HEK293T (cell line): ENCODE measurements around the gene MPEG1.

Source experiments
- ARNT ChIP-seq: fragments of 450-650 bp; IDR thresholded peaks from 2 replicates; pipeline ENCODE4 v1.6.1; 2017; ENCODE audit warnings: mild to moderate bottlenecking
- BHLHE40 ChIP-seq: fragments of 450-650 bp; IDR thresholded peaks from 2 replicates; pipeline ENCODE4 v1.6.1; 2016; ENCODE audit warnings: mild to moderate bottlenecking, moderate library complexity, borderline replicate concordance
- CTBP1 ChIP-seq: fragments of 450-650 bp; IDR thresholded peaks from 2 replicates; pipeline ENCODE4 v1.6.1; 2016; ENCODE audit warnings: borderline replicate concordance
- ELF4 ChIP-seq: fragments of 450-650 bp; IDR thresholded peaks from 2 replicates; pipeline ENCODE4 v1.6.1; 2017; ENCODE audit warnings: antibody characterized with exemption
- FOXK2 ChIP-seq: fragments of 450-650 bp; IDR thresholded peaks from 2 replicates; pipeline ENCODE4 v1.6.1; 2016; ENCODE audit warnings: mild to moderate bottlenecking
- FOXM1 ChIP-seq: fragments of 450-650 bp; IDR thresholded peaks from 2 replicates; pipeline ENCODE4 v1.6.1; 2017; ENCODE audit warnings: mild to moderate bottlenecking, borderline replicate concordance
- HDGF ChIP-seq: fragments of 450-650 bp; IDR thresholded peaks from 2 replicates; pipeline ENCODE4 v1.6.1; 2017; ENCODE audit warnings: antibody characterized with exemption, borderline replicate concordance
- LEF1 ChIP-seq: fragments of 450-650 bp; IDR thresholded peaks from 2 replicates; pipeline ENCODE4 v1.6.1; 2017; ENCODE audit warnings: mild to moderate bottlenecking, borderline replicate concordance
- SP1 ChIP-seq: fragments of 450-650 bp; IDR thresholded peaks from 2 replicates; pipeline ENCODE4 v1.6.1; 2017
- TARDBP ChIP-seq: fragments of 450-650 bp; IDR thresholded peaks from 2 replicates; pipeline ENCODE4 v1.6.1; 2016
- ZNF384 ChIP-seq: fragments of 450-650 bp; IDR thresholded peaks from 2 replicates; pipeline ENCODE4 v1.6.1; 2016
- TF ChIP-seq, protein P1 (sequence below): fragments of 450-650 bp; IDR thresholded peaks from 2 replicates; pipeline ENCODE4 v1.6.1; 2016

- TF ChIP-seq FOXK2 (no peak), SP1 (no peak), HDGF (no peak), TARDBP (no peak), ZNF384 (no peak), ARNT (no peak), BHLHE40 (no peak), CTBP1 (no peak), FOXM1 (no peak), LEF1 (no peak), ELF4 (no peak)
- TF ChIP-seq, protein P1, sequence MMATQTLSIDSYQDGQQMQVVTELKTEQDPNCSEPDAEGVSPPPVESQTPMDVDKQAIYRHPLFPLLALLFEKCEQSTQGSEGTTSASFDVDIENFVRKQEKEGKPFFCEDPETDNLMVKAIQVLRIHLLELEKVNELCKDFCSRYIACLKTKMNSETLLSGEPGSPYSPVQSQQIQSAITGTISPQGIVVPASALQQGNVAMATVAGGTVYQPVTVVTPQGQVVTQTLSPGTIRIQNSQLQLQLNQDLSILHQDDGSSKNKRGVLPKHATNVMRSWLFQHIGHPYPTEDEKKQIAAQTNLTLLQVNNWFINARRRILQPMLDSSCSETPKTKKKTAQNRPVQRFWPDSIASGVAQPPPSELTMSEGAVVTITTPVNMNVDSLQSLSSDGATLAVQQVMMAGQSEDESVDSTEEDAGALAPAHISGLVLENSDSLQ, result no peak
Measured at GRCh38 chr11:59191095-59191494, 21.6 kb downstream of the MPEG1 start.
